Fibroblast of skin of left quadriceps (primary cell): ENCODE data around the gene TRHDE.

Experiments
- DNase-seq, 2 experiments: peaks; one replicate each; pipeline ENCODE4 v3.0.0-alpha.2; 2013; ENCODE audit warnings: low read depth in 2 of 2

TRHDE gene

GRCh38 chr12:72274931-72275330 lies 2.8 kb downstream of the TRHDE start:
- DNase-seq = no peak

GRCh38 chr12:72275526-72275925 lies 3.4 kb downstream of the TRHDE start:
- DNase-seq = no peak

- no peak for DNase-seq
Observed at GRCh38 chr12:72276181-72276805, 4.1 kb downstream of the TRHDE start.

GRCh38 chr12:72277415-72277814 lies 5.2 kb downstream of the TRHDE start:
- no peak for DNase-seq

GRCh38 chr12:72278894-72279293 lies 6.7 kb downstream of the TRHDE start:
- DNase-seq = no peak

GRCh38 chr12:72281126-72281525 lies 9.0 kb downstream of the TRHDE start:
- DNase-seq = no peak

- no peak for DNase-seq
Observed at GRCh38 chr12:72282721-72283120, 10.6 kb downstream of the TRHDE start.

- DNase-seq = no peak
Observed at GRCh38 chr12:72285861-72286260, 13.7 kb downstream of the TRHDE start.

GRCh38 chr12:72286526-72286925 lies 14.4 kb downstream of the TRHDE start:
- DNase-seq = no peak

- DNase-seq = no peak
Observed at GRCh38 chr12:72288436-72288835, 16.3 kb downstream of the TRHDE start.

- DNase-seq = no peak
Observed at GRCh38 chr12:72288911-72289310, 16.7 kb downstream of the TRHDE start.

GRCh38 chr12:72289633-72290032 lies 17.5 kb downstream of the TRHDE start:
- no peak for DNase-seq

GRCh38 chr12:72291175-72291574 lies 19.0 kb downstream of the TRHDE start:
- no peak for DNase-seq

GRCh38 chr12:72293701-72294100 lies 21.5 kb downstream of the TRHDE start:
- DNase-seq = no peak

GRCh38 chr12:72295101-72295500 lies 22.9 kb downstream of the TRHDE start:
- no peak for DNase-seq

GRCh38 chr12:72295744-72296143 lies 23.6 kb downstream of the TRHDE start:
- DNase-seq = no peak

GRCh38 chr12:72296389-72296788 lies 24.2 kb downstream of the TRHDE start:
- DNase-seq = no peak

- DNase-seq = no peak
Observed at GRCh38 chr12:72297666-72298065, 25.5 kb downstream of the TRHDE start.

- no peak for DNase-seq
Observed at GRCh38 chr12:72300728-72301127, 28.6 kb downstream of the TRHDE start.

GRCh38 chr12:72304751-72305150 lies 32.6 kb downstream of the TRHDE start:
- no peak for DNase-seq

GRCh38 chr12:72307229-72307628 lies 35.1 kb downstream of the TRHDE start:
- no peak for DNase-seq

- DNase-seq = no peak
Observed at GRCh38 chr12:72311946-72312345, 39.8 kb downstream of the TRHDE start.

GRCh38 chr12:72313806-72314205 lies 41.6 kb downstream of the TRHDE start:
- DNase-seq = no peak

GRCh38 chr12:72315858-72316257 lies 43.7 kb downstream of the TRHDE start:
- no peak for DNase-seq
